ENCODE measurements around the gene OXCT1. TPM values are rescaled to one million over a fixed set of nuclear protein-coding genes. Genes with fewer than 3 reads are reported as not detected.

OXCT1 gene
- total RNA-seq, 2 experiments from 2014 or later: 110 to 117 TPM

- Mint-ChIP-seq H3K4me3 (no peak overlapping the region), H3K36me3 (peaks cover 50% of the 10 kb centered on the region), H3K4me1 (ENCODE audit: low read depth) (peaks cover 11% of the 10 kb centered on the region), H3K9me3 (no peaks in the 10 kb centered on the region), H3K27me3 (no peaks in the 10 kb centered on the region), H3K27ac (no peak overlapping the region)
- CTCF ChIA-PET: interaction anchor here (0.6 to 1.6 kb wide), 3 partner anchors 40 to 63 kb away, joined by 3 to 4 read pairs (median 3); no protein-coding TSS in a partner anchor
- POLR2A ChIA-PET: no interaction called here
- no peak for DNase-seq
- intact Hi-C loops (cut with micrococcal nuclease): no loop called here
These were observed 77.0 kb downstream of the OXCT1 start for GRCh38 chr5:41793141-41793770.

GRCh38 chr5:41790038-41790776 is 80.0 kb downstream of the OXCT1 start:
- H3K4me3 Mint-ChIP-seq: no peak overlapping the region
- ChIA-PET POLR2A (no interaction called here), CTCF (interaction anchor here (0.9 to 1.5 kb wide), 2 partner anchors 9 to 267 kb away, joined by 3 to 6 read pairs; no protein-coding TSS in a partner anchor)
- intact Hi-C loops (cut with micrococcal nuclease): no loop called here
- H3K36me3 Mint-ChIP-seq: peaks cover 50% of the 10 kb centered on the region
- DNase-seq: no peak
- H3K4me1 Mint-ChIP-seq (ENCODE audit: low read depth): peaks cover 2% of the 10 kb centered on the region
- H3K9me3 Mint-ChIP-seq: no peaks in the 10 kb centered on the region
- no peak overlapping the region for H3K27ac Mint-ChIP-seq
- H3K27me3 Mint-ChIP-seq: no peaks in the 10 kb centered on the region

DNA sequence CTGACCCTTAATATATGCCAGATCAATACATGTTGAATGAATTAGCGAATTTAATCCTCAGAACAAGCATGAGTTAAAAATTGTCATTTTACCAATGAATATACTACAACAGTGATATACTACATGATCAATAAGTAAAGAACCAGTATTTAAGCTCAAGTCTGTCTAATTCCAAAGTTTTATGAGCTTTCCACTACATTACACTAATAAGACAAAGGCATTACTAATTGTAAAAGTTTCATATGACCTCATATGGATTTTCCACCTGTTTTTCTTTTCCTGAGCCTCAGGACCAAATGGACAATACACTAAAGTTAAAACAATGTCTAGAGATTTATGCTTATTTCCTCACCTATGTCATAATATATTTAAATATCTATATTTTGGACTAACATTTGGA is 80.8 kb downstream of the OXCT1 start:
- Mint-ChIP-seq H3K4me1 (ENCODE audit: low read depth) (peaks cover 2% of the 10 kb centered on the region), H3K4me3 (no peak overlapping the region), H3K36me3 (peaks cover 42% of the 10 kb centered on the region), H3K27me3 (no peaks in the 10 kb centered on the region), H3K27ac (no peak overlapping the region), H3K9me3 (no peaks in the 10 kb centered on the region)
- ChIA-PET CTCF (interaction anchor here (1.5 kb wide), 1 partner anchor 268 kb away, joined by 6 read pairs; no protein-coding TSS in a partner anchor), POLR2A (no interaction called here)
- intact Hi-C loops (cut with micrococcal nuclease): no loop called here
- no peak for DNase-seq

DNA sequence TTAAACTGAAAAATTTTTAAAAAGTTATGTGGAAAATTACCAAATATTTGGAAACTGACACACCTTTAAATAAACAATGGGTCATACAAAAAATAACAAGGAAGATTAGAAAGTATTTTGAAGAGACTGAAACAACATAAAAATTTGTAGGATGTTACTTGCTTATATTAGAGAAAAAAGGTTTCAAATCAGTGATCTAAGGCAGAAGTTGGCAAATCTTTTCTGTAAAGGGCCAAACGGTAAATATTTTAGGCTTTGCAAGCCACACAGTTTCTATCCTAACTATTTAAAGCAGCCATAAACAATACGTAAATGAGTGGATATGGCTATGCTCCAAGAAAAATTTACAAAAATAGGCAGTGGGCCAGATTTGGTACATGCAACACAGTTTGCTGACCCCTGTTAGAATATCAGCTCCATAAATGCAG is 81.3 kb downstream of the OXCT1 start:
- no peaks in the 10 kb centered on the region for H3K27me3 Mint-ChIP-seq
- peaks cover 2% of the 10 kb centered on the region for H3K4me1 Mint-ChIP-seq (ENCODE audit: low read depth)
- no peaks in the 10 kb centered on the region for H3K9me3 Mint-ChIP-seq
- no peak for DNase-seq
- ChIA-PET POLR2A (no interaction called here), CTCF (no interaction called here)
- peaks cover 41% of the 10 kb centered on the region for H3K36me3 Mint-ChIP-seq
- H3K4me3 Mint-ChIP-seq: no peak overlapping the region
- H3K27ac Mint-ChIP-seq: no peak overlapping the region
- intact Hi-C loops (cut with micrococcal nuclease): no loop called here

DNA sequence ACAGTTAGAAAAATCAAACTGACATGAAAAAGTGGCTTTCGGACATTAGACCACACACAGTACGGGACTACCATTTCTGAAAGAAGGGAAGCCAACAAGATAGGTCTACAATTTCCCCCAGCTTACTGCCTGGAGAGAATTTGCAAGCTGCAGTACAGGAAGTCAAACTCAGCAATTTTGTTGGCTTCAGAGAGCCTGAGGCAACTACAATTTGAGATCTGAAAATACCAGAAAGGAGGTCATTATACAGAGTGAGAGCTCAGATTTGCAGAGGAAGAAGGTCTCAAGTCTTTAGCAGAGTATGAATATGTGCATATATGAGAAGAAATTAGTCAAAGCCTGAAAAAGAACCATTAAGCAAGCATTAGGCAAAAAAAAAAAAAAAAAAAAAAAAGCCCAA is 83.0 kb downstream of the OXCT1 start:
- Mint-ChIP-seq H3K4me3 (no peak overlapping the region), H3K27ac (no peak overlapping the region), H3K9me3 (no peaks in the 10 kb centered on the region), H3K4me1 (ENCODE audit: low read depth) (peaks cover 2% of the 10 kb centered on the region), H3K27me3 (no peaks in the 10 kb centered on the region), H3K36me3 (peaks cover 40% of the 10 kb centered on the region)
- DNase-seq: no peak
- ChIA-PET CTCF (interaction anchor here (0.6 to 1.8 kb wide), 2 partner anchors 9 to 57 kb away, joined by 3 to 5 read pairs; no protein-coding TSS in a partner anchor), POLR2A (no interaction called here)
- intact Hi-C loops (cut with micrococcal nuclease): no loop called here

GRCh38 chr5:41785061-41785460 is 85.2 kb downstream of the OXCT1 start:
- no peak for DNase-seq
- POLR2A ChIA-PET: no interaction called here
- no peak overlapping the region for H3K27ac Mint-ChIP-seq
- intact Hi-C loops (cut with micrococcal nuclease): no loop called here
- peaks cover 43% of the 10 kb centered on the region for H3K36me3 Mint-ChIP-seq
- H3K4me1 Mint-ChIP-seq (ENCODE audit: low read depth): peaks cover 2% of the 10 kb centered on the region
- no peaks in the 10 kb centered on the region for H3K9me3 Mint-ChIP-seq
- no peaks in the 10 kb centered on the region for H3K27me3 Mint-ChIP-seq
- no peak overlapping the region for H3K4me3 Mint-ChIP-seq
- CTCF ChIA-PET: no interaction called here

DNA sequence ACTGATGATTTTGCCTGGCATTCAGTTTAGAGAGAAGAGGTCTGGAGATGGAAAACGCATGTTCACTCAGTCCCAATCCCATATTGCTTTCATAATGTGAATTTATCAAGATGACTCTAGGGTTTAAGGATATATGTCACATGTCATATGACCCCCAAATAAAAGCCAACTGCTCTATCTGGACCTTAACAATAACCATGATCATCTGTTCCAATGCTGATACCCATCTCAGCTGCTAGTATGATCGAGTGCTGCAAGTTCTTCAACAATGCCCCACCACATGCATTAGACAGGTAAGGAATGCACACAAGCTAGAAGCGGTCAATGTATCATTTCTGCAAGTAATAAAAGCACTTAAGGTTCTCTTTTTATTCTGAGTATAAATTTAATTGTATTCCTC is 91.8 kb downstream of the OXCT1 start:
- H3K4me3 Mint-ChIP-seq: no peak overlapping the region
- H3K27me3 Mint-ChIP-seq: no peaks in the 10 kb centered on the region
- H3K4me1 Mint-ChIP-seq (ENCODE audit: low read depth): peaks cover 2% of the 10 kb centered on the region
- H3K36me3 Mint-ChIP-seq: peaks cover 34% of the 10 kb centered on the region
- DNase-seq: no peak
- ChIA-PET POLR2A (no interaction called here), CTCF (interaction anchor here (0.9 kb wide), 1 partner anchor 65 kb away, joined by 6 read pairs; no protein-coding TSS in a partner anchor)
- no peak overlapping the region for H3K27ac Mint-ChIP-seq
- no peaks in the 10 kb centered on the region for H3K9me3 Mint-ChIP-seq
- intact Hi-C loops (cut with micrococcal nuclease): no loop called here

GRCh38 chr5:41776435-41776834 is 93.8 kb downstream of the OXCT1 start:
- Mint-ChIP-seq H3K9me3 (no peaks in the 10 kb centered on the region), H3K27me3 (no peaks in the 10 kb centered on the region), H3K27ac (no peak overlapping the region), H3K36me3 (peaks cover 35% of the 10 kb centered on the region), H3K4me3 (no peak overlapping the region), H3K4me1 (ENCODE audit: low read depth) (peaks cover 7% of the 10 kb centered on the region)
- ChIA-PET CTCF (interaction anchor here (0.7 to 1.0 kb wide), 2 partner anchors 281 to 872 kb away, joined by 3 read pairs; no protein-coding TSS in a partner anchor), POLR2A (no interaction called here)
- intact Hi-C loops (cut with micrococcal nuclease): no loop called here
- DNase-seq: no peak

- Mint-ChIP-seq H3K9me3 (no peaks in the 10 kb centered on the region), H3K27ac (no peak overlapping the region), H3K36me3 (peaks cover 36% of the 10 kb centered on the region), H3K4me3 (no peak overlapping the region), H3K27me3 (no peaks in the 10 kb centered on the region), H3K4me1 (ENCODE audit: low read depth) (peaks cover 7% of the 10 kb centered on the region)
- intact Hi-C loops (cut with micrococcal nuclease): no loop called here
- CTCF ChIA-PET: no interaction called here
- no peak for DNase-seq
- POLR2A ChIA-PET: no interaction called here
These were observed 96.4 kb downstream of the OXCT1 start for GRCh38 chr5:41773799-41774198.

GRCh38 chr5:41772785-41773442 is 97.3 kb downstream of the OXCT1 start:
- H3K27me3 Mint-ChIP-seq: no peaks in the 10 kb centered on the region
- ChIA-PET CTCF (no interaction called here), POLR2A (no interaction called here)
- H3K9me3 Mint-ChIP-seq: no peaks in the 10 kb centered on the region
- no peak overlapping the region for H3K4me3 Mint-ChIP-seq
- H3K36me3 Mint-ChIP-seq: peaks cover 39% of the 10 kb centered on the region
- no peak for DNase-seq
- intact Hi-C loops (cut with micrococcal nuclease): no loop called here
- H3K4me1 Mint-ChIP-seq (ENCODE audit: low read depth): peaks cover 7% of the 10 kb centered on the region
- H3K27ac Mint-ChIP-seq: no peak overlapping the region

GRCh38 chr5:41772056-41772455 is 98.2 kb downstream of the OXCT1 start:
- Mint-ChIP-seq H3K27ac (no peak overlapping the region), H3K4me1 (ENCODE audit: low read depth) (peaks cover 7% of the 10 kb centered on the region), H3K36me3 (peaks cover 40% of the 10 kb centered on the region), H3K9me3 (no peaks in the 10 kb centered on the region), H3K27me3 (no peaks in the 10 kb centered on the region), H3K4me3 (no peak overlapping the region)
- intact Hi-C loops (cut with micrococcal nuclease): no loop called here
- CTCF ChIA-PET: no interaction called here
- POLR2A ChIA-PET: no interaction called here
- DNase-seq: no peak

- ChIA-PET CTCF (no interaction called here), POLR2A (interaction anchor here (0.6 kb wide), 1 partner anchor 30 kb away, joined by 3 read pairs; no protein-coding TSS in a partner anchor)
- Mint-ChIP-seq H3K27ac (no peak overlapping the region), H3K4me1 (ENCODE audit: low read depth) (peaks cover 7% of the 10 kb centered on the region), H3K4me3 (no peak overlapping the region), H3K27me3 (no peaks in the 10 kb centered on the region), H3K9me3 (no peaks in the 10 kb centered on the region), H3K36me3 (peaks cover 40% of the 10 kb centered on the region)
- DNase-seq: no peak
- intact Hi-C loops (cut with micrococcal nuclease): no loop called here
These were observed 99.4 kb downstream of the OXCT1 start for GRCh38 chr5:41770799-41771198.

All from activated CD4-positive, alpha-beta memory T cell treated with anti-CD3 and anti-CD28 coated beads for 36 hours (primary cell).